WTC11 (cell line): ENCODE data around the gene MAP3K7. TPM values are rescaled to one million over a fixed set of nuclear protein-coding genes. Genes with fewer than 3 reads are reported as not detected.

Experiments
- ATAC-seq: fragments of 200-7000 bp; cut with Tn5 transposase; 2 replicates; pipeline ENCODE4 v1.10.0; 2021; ENCODE audit warnings: mild to moderate bottlenecking, moderate library complexity
- CTCF ChIA-PET: fragments of 300-600 bp; sonication (Branson Sonifier 250); formaldehyde crosslinking; loops from one replicate; lab custom pipeline; 2021; ENCODE audit warnings: antibody characterized with exemption; lab: Charles Lee
- POLR2A ChIA-PET: fragments of 350-600 bp; sonication (Branson Sonifier 250); formaldehyde crosslinking; loops from one replicate; lab custom pipeline; 2021; ENCODE audit warnings: antibody characterized with exemption; lab: Charles Lee
- DNase-seq: peaks from one replicate; pipeline ENCODE4 v3.0.0; 2021; ENCODE audit warnings: low spot score
- H3K27ac Mint-ChIP-seq: 2 replicates; pipeline ENCODE4 v1.8.0; 2021; ENCODE audit warnings: mixed read lengths
- H3K27me3 Mint-ChIP-seq: 2 replicates; pipeline ENCODE4 v1.8.0; 2021; ENCODE audit warnings: low read depth, mild to moderate bottlenecking, moderate library complexity, mixed read lengths
- H3K36me3 Mint-ChIP-seq: 2 replicates; pipeline ENCODE4 v1.8.0; 2021; ENCODE audit warnings: mixed read lengths
- H3K4me1 Mint-ChIP-seq: 2 replicates; pipeline ENCODE4 v1.8.0; 2022; ENCODE audit warnings: mixed read lengths
- H3K4me3 Mint-ChIP-seq: 2 replicates; pipeline ENCODE4 v1.8.0; 2021; ENCODE audit warnings: mild to moderate bottlenecking, moderate library complexity, mixed read lengths
- H3K9me3 Mint-ChIP-seq: 2 replicates; pipeline ENCODE4 v1.8.0; 2021; ENCODE audit warnings: mixed read lengths
- ATF1 ChIP-seq: sonication (generic); formaldehyde crosslinking; IDR thresholded peaks from 2 replicates; pipeline ENCODE4 v1.8.1; 2023; ENCODE audit warnings: mild to moderate bottlenecking, moderate library complexity, missing genetic modification reagents
- CREB1 ChIP-seq: sonication (generic); formaldehyde crosslinking; IDR thresholded peaks from 2 replicates; pipeline ENCODE4 v1.8.0; 2023; ENCODE audit warnings: mild to moderate bottlenecking, missing genetic modification reagents
- EMX1 ChIP-seq: fragments of 250-450 bp; sonication (Bioruptor Pico); IDR thresholded peaks from 2 replicates; pipeline ENCODE4 v1.8.0; 2021; ENCODE audit warnings: mild to moderate bottlenecking
- GABPB1 ChIP-seq: sonication (generic); formaldehyde crosslinking; IDR thresholded peaks from 2 replicates; pipeline ENCODE4 v1.8.1; 2023; ENCODE audit warnings: mild to moderate bottlenecking, missing genetic modification reagents
- JAZF1 ChIP-seq: fragments of 250-450 bp; sonication (Bioruptor Pico); IDR thresholded peaks from 2 replicates; pipeline ENCODE4 v1.9.0; 2021; ENCODE audit warnings: moderate library complexity, mild to moderate bottlenecking, inconsistent platforms
- JUN ChIP-seq: sonication (generic); formaldehyde crosslinking; IDR thresholded peaks from 2 replicates; pipeline ENCODE4 v1.8.0; 2023; ENCODE audit warnings: mild to moderate bottlenecking, missing genetic modification reagents
- KAT7 ChIP-seq: sonication (generic); formaldehyde crosslinking; IDR thresholded peaks from 2 replicates; pipeline ENCODE4 v1.8.1; 2023; ENCODE audit warnings: missing genetic modification reagents, mild to moderate bottlenecking, borderline replicate concordance
- MYBL2 ChIP-seq: sonication (generic); formaldehyde crosslinking; IDR thresholded peaks from 2 replicates; pipeline ENCODE4 v1.8.1; 2023; ENCODE audit warnings: mild to moderate bottlenecking, moderate library complexity, missing genetic modification reagents
- NFYB ChIP-seq: sonication (generic); formaldehyde crosslinking; conservative IDR thresholded peaks from 2 replicates; pipeline ENCODE4 v1.8.0; 2022; ENCODE audit warnings: low read depth, missing genetic modification reagents
- NR2C2 ChIP-seq: sonication (generic); formaldehyde crosslinking; IDR thresholded peaks from 2 replicates; pipeline ENCODE4 v1.8.0; 2022; ENCODE audit warnings: mild to moderate bottlenecking, missing genetic modification reagents
- OVOL2 ChIP-seq: fragments of 250-450 bp; sonication (Bioruptor Pico); IDR thresholded peaks from 2 replicates; pipeline ENCODE4 v1.9.0; 2021; ENCODE audit warnings: mild to moderate bottlenecking, borderline replicate concordance
- TEAD1 ChIP-seq: sonication (generic); formaldehyde crosslinking; IDR thresholded peaks from 2 replicates; pipeline ENCODE4 v1.8.0; 2022; ENCODE audit warnings: mild to moderate bottlenecking, missing genetic modification reagents
- ZNF219 ChIP-seq: sonication (generic); formaldehyde crosslinking; IDR thresholded peaks from 2 replicates; pipeline ENCODE4 v1.8.0; 2023; ENCODE audit warnings: missing genetic modification reagents, mild to moderate bottlenecking, borderline replicate concordance
- ZNF232 ChIP-seq: sonication (generic); formaldehyde crosslinking; IDR thresholded peaks from 2 replicates; pipeline ENCODE4 v1.8.0; 2022; ENCODE audit warnings: mild to moderate bottlenecking, missing genetic modification reagents
- ZNF263 ChIP-seq: sonication (generic); formaldehyde crosslinking; IDR thresholded peaks from 2 replicates; pipeline ENCODE4 v1.8.1; 2022; ENCODE audit warnings: low read depth, mild to moderate bottlenecking, moderate library complexity, missing genetic modification reagents
- ZNF317 ChIP-seq: sonication (generic); formaldehyde crosslinking; IDR thresholded peaks from 2 replicates; pipeline ENCODE4 v1.8.1; 2023; ENCODE audit warnings: low read depth, mild to moderate bottlenecking, moderate library complexity, missing genetic modification reagents, borderline replicate concordance
- ZNF671 ChIP-seq: fragments of 250-450 bp; sonication (Bioruptor Pico); IDR thresholded peaks from 2 replicates; pipeline ENCODE4 v1.8.0; 2021; ENCODE audit warnings: mild to moderate bottlenecking
- total RNA-seq: library from RNA; stranded (reverse); gene quantifications from 3 replicates; pipeline ENCODE4 v1.2.3, GENCODE V29; 2021
- TF ChIP-seq, protein P1 (sequence below): sonication (generic); formaldehyde crosslinking; IDR thresholded peaks from 2 replicates; pipeline ENCODE4 v1.8.1; 2022; ENCODE audit warnings: missing genetic modification reagents, borderline replicate concordance
- TF ChIP-seq, protein P2 (sequence below): fragments of 250-450 bp; sonication (Bioruptor Pico); conservative IDR thresholded peaks from 2 replicates; pipeline ENCODE4 v1.9.0; 2021; ENCODE audit warnings: mild to moderate bottlenecking
- TF ChIP-seq, protein P3 (sequence below): sonication (generic); formaldehyde crosslinking; IDR thresholded peaks from 2 replicates; pipeline ENCODE4 v1.8.1; 2022; ENCODE audit warnings: mild to moderate bottlenecking, missing genetic modification reagents, moderate library complexity, borderline replicate concordance
- TF ChIP-seq, protein P4 (sequence below): sonication (generic); formaldehyde crosslinking; IDR thresholded peaks from 2 replicates; pipeline ENCODE4 v1.8.1; 2022; ENCODE audit warnings: mild to moderate bottlenecking, moderate library complexity, missing genetic modification reagents
- TF ChIP-seq, protein P5 (sequence below): sonication (generic); formaldehyde crosslinking; IDR thresholded peaks from 2 replicates; pipeline ENCODE4 v1.8.1; 2022; ENCODE audit warnings: low read depth, mild to moderate bottlenecking, moderate library complexity, missing genetic modification reagents, borderline replicate concordance

MAP3K7 gene
- total RNA-seq, 1 experiment from 2014 or later, result 36.7 TPM

DNA sequence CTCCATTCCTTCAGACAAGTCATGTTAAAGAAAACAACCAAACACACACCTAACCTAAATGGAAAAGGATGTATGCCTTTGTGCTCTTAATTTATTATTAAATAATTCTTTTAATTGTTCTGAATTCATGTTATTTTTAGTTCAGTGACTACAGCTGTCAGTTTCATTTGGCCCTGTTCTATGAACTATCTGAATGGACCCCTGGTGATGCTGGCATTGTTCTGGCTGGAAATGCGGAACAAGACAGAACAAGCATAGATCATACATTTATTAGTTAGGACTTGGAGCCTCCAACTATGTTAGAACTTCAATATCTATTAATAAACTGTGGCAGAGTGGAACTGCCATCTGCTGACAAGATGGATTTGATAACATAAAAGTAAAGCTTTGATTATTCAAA is 5.7 kb downstream of the MAP3K7 start (continued):
- TF ChIP-seq, protein P1, sequence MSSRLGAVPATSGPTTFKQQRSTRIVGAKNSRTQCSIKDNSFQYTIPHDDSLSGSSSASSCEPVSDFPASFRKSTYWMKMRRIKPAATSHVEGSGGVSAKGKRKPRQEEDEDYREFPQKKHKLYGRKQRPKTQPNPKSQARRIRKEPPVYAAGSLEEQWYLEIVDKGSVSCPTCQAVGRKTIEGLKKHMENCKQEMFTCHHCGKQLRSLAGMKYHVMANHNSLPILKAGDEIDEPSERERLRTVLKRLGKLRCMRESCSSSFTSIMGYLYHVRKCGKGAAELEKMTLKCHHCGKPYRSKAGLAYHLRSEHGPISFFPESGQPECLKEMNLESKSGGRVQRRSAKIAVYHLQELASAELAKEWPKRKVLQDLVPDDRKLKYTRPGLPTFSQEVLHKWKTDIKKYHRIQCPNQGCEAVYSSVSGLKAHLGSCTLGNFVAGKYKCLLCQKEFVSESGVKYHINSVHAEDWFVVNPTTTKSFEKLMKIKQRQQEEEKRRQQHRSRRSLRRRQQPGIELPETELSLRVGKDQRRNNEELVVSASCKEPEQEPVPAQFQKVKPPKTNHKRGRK, result no peak
- TF ChIP-seq ZNF263 (no peak), ATF1 (CRISPR knock-in tag) (no peak), MYBL2 (CRISPR knock-in tag) (no peak), CREB1 (CRISPR knock-in tag) (no peak)
- TF ChIP-seq, all 79 proteins: peak for 0

DNA sequence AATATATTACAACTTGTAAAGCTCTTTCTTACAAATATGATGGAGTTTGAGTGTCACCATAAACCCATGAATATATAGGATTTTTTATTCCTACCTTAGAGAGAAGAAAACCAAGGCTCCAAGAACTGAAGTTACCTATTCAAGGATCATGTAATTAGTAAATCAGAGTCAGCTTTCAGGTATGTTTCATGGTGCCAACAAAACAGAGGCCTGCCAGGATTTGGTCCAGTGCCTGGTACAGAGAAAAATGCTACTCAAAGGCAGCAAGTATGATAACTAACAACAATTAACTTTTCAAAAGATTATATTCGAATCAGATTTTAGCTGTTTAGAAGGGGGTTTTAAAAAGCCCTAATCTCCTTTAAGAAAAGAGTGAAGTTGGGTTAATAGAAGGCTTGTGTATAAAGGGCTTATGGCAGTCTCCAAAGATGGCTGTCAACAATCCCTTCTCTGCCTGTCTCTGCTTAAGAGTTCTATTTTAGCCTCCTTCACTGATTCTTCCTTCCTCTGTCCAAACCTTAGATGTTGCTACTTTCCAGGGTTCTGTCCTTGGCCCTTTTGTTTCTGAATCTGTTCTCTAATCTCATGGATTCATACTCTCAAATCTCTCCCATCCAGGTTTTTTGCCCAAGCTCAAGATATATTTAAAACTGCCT is 7.8 kb downstream of the MAP3K7 start:
- ChIA-PET CTCF (no interaction called here), POLR2A (no interaction called here)
- no peak for TF ChIP-seq NFYB (CRISPR knock-in tag)
- TF ChIP-seq ZNF232 (CRISPR knock-in tag), result no peak
- TF ChIP-seq, protein P2, sequence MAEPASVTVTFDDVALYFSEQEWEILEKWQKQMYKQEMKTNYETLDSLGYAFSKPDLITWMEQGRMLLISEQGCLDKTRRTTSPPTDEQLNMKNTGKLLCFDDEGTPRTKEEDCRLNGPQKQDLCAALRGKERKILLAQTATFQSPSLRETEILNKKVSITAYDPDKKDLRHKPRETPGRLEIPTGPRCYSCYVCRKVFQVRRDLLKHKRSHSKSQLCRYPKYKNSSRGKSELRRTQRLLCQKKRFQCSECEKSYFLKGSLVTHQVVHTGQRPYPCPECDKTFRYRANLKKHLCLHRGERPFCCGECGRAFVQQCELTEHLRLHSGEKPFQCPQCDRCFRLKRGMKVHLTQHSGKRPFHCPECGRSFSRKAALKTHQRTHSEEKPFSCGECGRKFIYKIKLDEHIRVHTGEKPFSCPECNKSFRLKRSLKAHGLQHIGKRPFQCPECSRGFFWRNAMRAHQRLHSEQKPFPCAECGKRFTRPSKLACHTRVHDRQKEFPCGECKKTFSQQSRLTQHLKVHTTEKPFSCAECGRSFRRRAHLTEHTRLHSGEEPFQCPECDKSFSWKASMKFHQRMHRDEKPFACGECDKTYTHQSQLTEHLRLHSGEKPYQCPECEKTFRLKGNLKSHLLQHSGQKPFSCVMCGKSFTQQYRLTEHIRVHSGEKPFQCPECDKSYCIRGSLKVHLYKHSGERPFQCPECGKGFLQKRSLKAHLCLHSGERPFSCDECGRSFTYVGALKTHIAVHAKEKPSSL (CRISPR knock-in tag), result no peak
- no peak for TF ChIP-seq JAZF1 (CRISPR knock-in tag)
- TF ChIP-seq TEAD1 (CRISPR knock-in tag), result no peak
- no peak for TF ChIP-seq MYBL2 (CRISPR knock-in tag)
- TF ChIP-seq NR2C2 (CRISPR knock-in tag), result no peak
- TF ChIP-seq ZNF671, result no peak
- TF ChIP-seq, protein P3, sequence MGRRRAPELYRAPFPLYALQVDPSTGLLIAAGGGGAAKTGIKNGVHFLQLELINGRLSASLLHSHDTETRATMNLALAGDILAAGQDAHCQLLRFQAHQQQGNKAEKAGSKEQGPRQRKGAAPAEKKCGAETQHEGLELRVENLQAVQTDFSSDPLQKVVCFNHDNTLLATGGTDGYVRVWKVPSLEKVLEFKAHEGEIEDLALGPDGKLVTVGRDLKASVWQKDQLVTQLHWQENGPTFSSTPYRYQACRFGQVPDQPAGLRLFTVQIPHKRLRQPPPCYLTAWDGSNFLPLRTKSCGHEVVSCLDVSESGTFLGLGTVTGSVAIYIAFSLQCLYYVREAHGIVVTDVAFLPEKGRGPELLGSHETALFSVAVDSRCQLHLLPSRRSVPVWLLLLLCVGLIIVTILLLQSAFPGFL, result no peak
- Mint-ChIP-seq H3K27ac (no peak overlapping the region), H3K4me3 (no peak overlapping the region), H3K9me3 (no peaks in the 10 kb centered on the region), H3K4me1 (0 out of 2 replicates have a peak, but pooled peaks cover 6% of the 10 kb centered on the region), H3K36me3 (no peaks in the 10 kb centered on the region), H3K27me3 (no peaks in the 10 kb centered on the region)
- ATAC-seq (no peak), DNase-seq (no peak)

DNA sequence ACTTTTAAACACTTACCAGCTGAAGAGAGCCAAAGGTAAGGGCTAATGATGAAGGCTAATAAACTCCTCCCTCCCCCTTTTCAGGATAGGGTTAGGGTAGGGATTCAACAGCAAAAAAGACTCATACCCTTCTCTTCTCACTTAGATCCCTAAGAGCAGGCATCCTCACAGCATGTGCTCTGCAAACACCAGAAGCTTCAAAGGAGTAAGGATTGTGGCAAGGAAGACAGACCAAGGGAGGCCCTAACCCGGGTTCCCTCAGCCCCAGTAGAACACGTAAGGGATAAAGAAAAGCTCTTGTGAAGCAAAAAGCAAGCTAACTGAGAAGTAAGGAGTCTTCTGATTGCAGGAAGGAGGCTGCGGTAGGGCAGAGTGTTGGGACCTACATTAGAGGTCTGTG is 11.6 kb downstream of the MAP3K7 start:
- CTCF ChIA-PET, result interaction anchor here (0.6 kb wide), 1 partner anchor 101 kb away, joined by 3 read pairs; no protein-coding TSS in a partner anchor
- DNase-seq (no peak), ATAC-seq (peak; percentile 52; the same call in 1 of the 2 replicates)
- H3K4me1 Mint-ChIP-seq, result no peaks in the 10 kb centered on the region
- no peaks in the 10 kb centered on the region for H3K27me3 Mint-ChIP-seq
- H3K9me3 Mint-ChIP-seq, result no peaks in the 10 kb centered on the region
- no peak overlapping the region for H3K4me3 Mint-ChIP-seq
- no peak overlapping the region for H3K27ac Mint-ChIP-seq
- POLR2A ChIA-PET, result no interaction called here
- no peak for TF ChIP-seq GABPB1 (CRISPR knock-in tag)
- no peaks in the 10 kb centered on the region; the same call in 1 of the 2 replicates for H3K36me3 Mint-ChIP-seq

DNA sequence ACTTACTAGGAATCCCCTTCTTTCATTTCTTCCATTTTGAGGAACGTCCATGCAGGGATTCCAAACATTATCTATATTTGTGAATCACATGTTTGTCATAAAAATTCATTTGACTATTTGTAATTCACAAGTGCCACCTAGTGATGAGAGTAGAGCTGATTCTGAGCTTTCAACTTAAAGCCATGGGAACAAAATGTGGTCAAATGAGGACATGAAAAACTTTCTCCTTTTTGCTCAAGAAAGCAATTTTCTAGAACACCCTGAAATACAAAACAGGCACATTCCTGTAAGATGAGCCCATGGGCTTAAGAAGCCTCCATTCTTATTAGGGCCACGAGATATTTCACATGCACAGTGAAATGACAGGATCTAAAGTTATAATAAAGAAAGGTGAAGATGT is 12.3 kb downstream of the MAP3K7 start:
- no peak overlapping the region for H3K27ac Mint-ChIP-seq
- H3K36me3 Mint-ChIP-seq, result no peaks in the 10 kb centered on the region; the same call in 1 of the 2 replicates
- CTCF ChIA-PET, result no interaction called here
- ATAC-seq (no peak), DNase-seq (no peak)
- H3K4me1 Mint-ChIP-seq, result no peaks in the 10 kb centered on the region
- H3K9me3 Mint-ChIP-seq, result no peaks in the 10 kb centered on the region
- no peak overlapping the region for H3K4me3 Mint-ChIP-seq
- H3K27me3 Mint-ChIP-seq, result no peaks in the 10 kb centered on the region
- POLR2A ChIA-PET, result no interaction called here
- TF ChIP-seq NFYB (CRISPR knock-in tag) (no peak), ZNF219 (CRISPR knock-in tag) (no peak), ZNF317 (no peak), EMX1 (CRISPR knock-in tag) (no peak), KAT7 (CRISPR knock-in tag) (no peak), TEAD1 (CRISPR knock-in tag) (no peak), OVOL2 (no peak), JUN (CRISPR knock-in tag) (no peak)
- TF ChIP-seq, protein P4, sequence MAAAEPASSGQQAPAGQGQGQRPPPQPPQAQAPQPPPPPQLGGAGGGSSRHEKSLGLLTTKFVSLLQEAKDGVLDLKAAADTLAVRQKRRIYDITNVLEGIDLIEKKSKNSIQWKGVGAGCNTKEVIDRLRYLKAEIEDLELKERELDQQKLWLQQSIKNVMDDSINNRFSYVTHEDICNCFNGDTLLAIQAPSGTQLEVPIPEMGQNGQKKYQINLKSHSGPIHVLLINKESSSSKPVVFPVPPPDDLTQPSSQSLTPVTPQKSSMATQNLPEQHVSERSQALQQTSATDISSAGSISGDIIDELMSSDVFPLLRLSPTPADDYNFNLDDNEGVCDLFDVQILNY (CRISPR knock-in tag), result no peak
- TF ChIP-seq, protein P5, sequence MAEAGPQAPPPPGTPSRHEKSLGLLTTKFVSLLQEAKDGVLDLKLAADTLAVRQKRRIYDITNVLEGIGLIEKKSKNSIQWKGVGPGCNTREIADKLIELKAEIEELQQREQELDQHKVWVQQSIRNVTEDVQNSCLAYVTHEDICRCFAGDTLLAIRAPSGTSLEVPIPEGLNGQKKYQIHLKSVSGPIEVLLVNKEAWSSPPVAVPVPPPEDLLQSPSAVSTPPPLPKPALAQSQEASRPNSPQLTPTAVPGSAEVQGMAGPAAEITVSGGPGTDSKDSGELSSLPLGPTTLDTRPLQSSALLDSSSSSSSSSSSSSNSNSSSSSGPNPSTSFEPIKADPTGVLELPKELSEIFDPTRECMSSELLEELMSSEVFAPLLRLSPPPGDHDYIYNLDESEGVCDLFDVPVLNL (CRISPR knock-in tag), result no peak
